Transverse colon (tissue), 4 donors: ENCODE data around the gene IL1RL1. TPM values are rescaled to one million over a fixed set of nuclear protein-coding genes. Genes with fewer than 3 reads are reported as not detected.

ENCODE experiments used
- DNase-seq: peaks from one replicate; pipeline ENCODE4 v3.0.0-alpha.2; 2019
- H3K27ac ChIP-seq, 4 donors: fragments of 200-600 bp; sonication (generic); 2 replicates each; pipeline ENCODE4 v1.5.1; 2016 to 2018; ENCODE audit warnings: inconsistent platforms in 4 of 4
- H3K27me3 ChIP-seq: fragments of 200-600 bp; sonication (generic); 2 replicates; pipeline ENCODE4 v1.5.1; 2017; ENCODE audit warnings: inconsistent platforms
- H3K36me3 ChIP-seq, 4 donors: fragments of 200-600 bp; sonication (generic); 2 replicates each; pipeline ENCODE4 v1.5.1; 2017 to 2019; ENCODE audit warnings: inconsistent platforms in 4 of 4
- H3K4me1 ChIP-seq, 4 donors: fragments of 200-600 bp; sonication (generic); 2 replicates each; pipeline ENCODE4 v1.5.1; 2017 to 2020; ENCODE audit warnings: inconsistent platforms in 4 of 4
- H3K4me3 ChIP-seq, 4 donors: fragments of 200-600 bp; sonication (generic); 1 replicate in 1 of 4; 2 replicates in 3 of 4; pipeline versions ENCODE4 v1.5.1 to v1.6.1; 2017 to 2019; ENCODE audit warnings: inconsistent platforms in 4 of 4
- H3K9me3 ChIP-seq, 2 donors: fragments of 200-600 bp; sonication (generic); 2 replicates each; pipeline ENCODE4 v1.5.1; 2017 to 2019; ENCODE audit warnings: inconsistent platforms in 2 of 2
- EP300 ChIP-seq: sonication (generic); formaldehyde crosslinking; IDR thresholded peaks from one replicate; pipeline ENCODE4 v1.6.1; 2017; ENCODE audit warnings: antibody characterized with exemption, low read depth
- POLR2A ChIP-seq: fragments of 450-650 bp; IDR thresholded peaks from one replicate; pipeline ENCODE4 v1.6.1; 2016; ENCODE audit warnings: antibody characterized with exemption, mild to moderate bottlenecking, moderate library complexity
- POLR2AphosphoS5 ChIP-seq, 3 donors: sonication (generic); formaldehyde crosslinking; IDR thresholded peaks; one replicate each; pipeline ENCODE4 v1.6.1; 2016; ENCODE audit warnings: antibody characterized with exemption in 3 of 3
- WGBS, 2 donors: methylation state at CpG; one replicate each; pipeline ENCODE4 v1.1.5; 2018; ENCODE audit warnings: low coverage in 1 of 2; 5-methylcytosine and 5-hydroxymethylcytosine counted together
- in situ Hi-C, 4 donors: fragments of 200-750 bp; cut with MboI; loops; one replicate each; pipeline versions ENCODE4 v1.15.0 to v1.15.1; 2017; ENCODE audit warnings: low sequenced_read_pairs in 3 of 4, low pct_ligation_motif_present in 1 of 4, low pct_unique_long_range_greater_than_20kb in 1 of 4
- intact Hi-C: fragments of 100-400 bp; cut with DNase I; formaldehyde crosslinking; loops from one replicate; pipeline ENCODE4 v1.15.1; 2023; ENCODE audit warnings: low total_unique reads
- total RNA-seq, 4 donors: library from RNA; depleted of rRNA; stranded (reverse); fragments of >200 nt; gene quantifications; one replicate each; pipeline ENCODE4 v1.1.0, GENCODE V29; 2016
- TF ChIP-seq, protein P1 (sequence below), 5 experiments: fragments of 200-600 bp in 3 of 5; fragments of 450-650 bp in 2 of 5; sonication (generic) in 3 of 5; IDR thresholded peaks; 1 replicate in 2 of 5; 2 replicates in 3 of 5; pipeline ENCODE4 v1.5.1; 2016 to 2017; ENCODE audit warnings: antibody characterized with exemption in 5 of 5, inconsistent platforms in 3 of 5, mild to moderate bottlenecking in 2 of 5, moderate library complexity in 1 of 5

IL1RL1 gene
- total RNA-seq, 4 donors from 2014 or later: 0.40 to 57.2 (median 11.7) TPM

DNA sequence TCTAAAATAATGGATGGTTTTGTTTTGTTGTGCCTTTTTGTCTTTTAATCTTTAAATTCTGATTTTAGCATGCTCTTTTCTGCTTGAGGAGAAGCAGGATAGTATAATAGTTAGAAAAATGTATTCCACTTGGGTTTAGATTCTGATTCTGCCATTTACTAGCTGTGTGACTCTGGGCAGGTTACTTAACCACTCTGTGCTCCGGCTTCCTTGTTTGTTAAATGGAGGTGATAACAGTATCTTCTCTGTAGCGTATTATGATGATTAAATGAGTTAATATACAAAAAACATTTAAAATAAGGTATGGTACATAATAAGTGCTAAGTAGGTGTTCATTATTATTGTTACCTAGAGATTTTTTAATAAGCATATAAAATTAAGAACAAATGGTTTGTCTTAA, 84.6 kb downstream of the IL1RL1 start:
- Histone ChIP-seq H3K4me1 (no peaks in the 10 kb centered on the region), H3K27ac (no peak overlapping the region), H3K9me3 (no peaks in the 10 kb centered on the region), H3K4me3 (no peak overlapping the region), H3K27me3 (no peaks in the 10 kb centered on the region), H3K36me3 (no peaks in the 10 kb centered on the region)
- no peak for TF ChIP-seq EP300
- TF ChIP-seq, protein P1, sequence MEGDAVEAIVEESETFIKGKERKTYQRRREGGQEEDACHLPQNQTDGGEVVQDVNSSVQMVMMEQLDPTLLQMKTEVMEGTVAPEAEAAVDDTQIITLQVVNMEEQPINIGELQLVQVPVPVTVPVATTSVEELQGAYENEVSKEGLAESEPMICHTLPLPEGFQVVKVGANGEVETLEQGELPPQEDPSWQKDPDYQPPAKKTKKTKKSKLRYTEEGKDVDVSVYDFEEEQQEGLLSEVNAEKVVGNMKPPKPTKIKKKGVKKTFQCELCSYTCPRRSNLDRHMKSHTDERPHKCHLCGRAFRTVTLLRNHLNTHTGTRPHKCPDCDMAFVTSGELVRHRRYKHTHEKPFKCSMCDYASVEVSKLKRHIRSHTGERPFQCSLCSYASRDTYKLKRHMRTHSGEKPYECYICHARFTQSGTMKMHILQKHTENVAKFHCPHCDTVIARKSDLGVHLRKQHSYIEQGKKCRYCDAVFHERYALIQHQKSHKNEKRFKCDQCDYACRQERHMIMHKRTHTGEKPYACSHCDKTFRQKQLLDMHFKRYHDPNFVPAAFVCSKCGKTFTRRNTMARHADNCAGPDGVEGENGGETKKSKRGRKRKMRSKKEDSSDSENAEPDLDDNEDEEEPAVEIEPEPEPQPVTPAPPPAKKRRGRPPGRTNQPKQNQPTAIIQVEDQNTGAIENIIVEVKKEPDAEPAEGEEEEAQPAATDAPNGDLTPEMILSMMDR (IDR thresholded peaks at IDR 0.05): no peak
- no peak for TF ChIP-seq POLR2AphosphoS5 (IDR thresholded peaks at IDR 0.05)
- TF ChIP-seq POLR2A: no peak
- in situ Hi-C loops (no loop called here), intact Hi-C loops (no loop called here)
- WGBS, 2 donors: 25 to 95% methylated on average over 2 of the region's 2 CpGs
- DNase-seq: no peak

DNA sequence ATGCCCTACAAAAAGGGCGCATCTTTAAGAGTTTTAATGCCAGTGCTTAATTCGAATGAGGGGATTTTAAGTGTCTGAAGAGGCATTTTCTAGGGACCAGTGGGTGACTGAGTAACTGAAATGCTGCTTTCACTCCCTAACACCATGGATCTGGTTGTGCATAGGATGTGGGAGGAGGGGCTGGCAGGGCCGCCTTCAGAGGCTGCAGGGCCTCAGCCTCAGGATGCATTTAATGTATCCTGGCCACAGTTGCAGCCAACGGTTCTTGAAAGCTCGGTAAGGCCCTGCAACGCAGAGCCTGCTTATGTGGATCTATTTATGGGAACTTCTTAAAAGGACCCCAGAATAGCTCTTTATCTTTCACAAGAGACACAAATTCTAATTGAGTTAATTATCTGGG, 85.8 kb downstream of the IL1RL1 start:
- intact Hi-C loops (no loop called here), in situ Hi-C loops (no loop called here)
- no peak for DNase-seq
- Histone ChIP-seq H3K9me3 (no peaks in the 10 kb centered on the region), H3K27me3 (no peaks in the 10 kb centered on the region), H3K36me3 (no peaks in the 10 kb centered on the region), H3K4me3 (no peak overlapping the region), H3K4me1 (no peaks in the 10 kb centered on the region), H3K27ac (no peak overlapping the region)
- TF ChIP-seq POLR2AphosphoS5 (IDR thresholded peaks at IDR 0.05) (no peak), POLR2A (no peak), EP300 (no peak)
- TF ChIP-seq, protein P1 (IDR thresholded peaks at IDR 0.05): no peak
- 57 to 79% methylated on average over 3 to 6 of the region's 6 CpGs for WGBS, 2 donors

DNA sequence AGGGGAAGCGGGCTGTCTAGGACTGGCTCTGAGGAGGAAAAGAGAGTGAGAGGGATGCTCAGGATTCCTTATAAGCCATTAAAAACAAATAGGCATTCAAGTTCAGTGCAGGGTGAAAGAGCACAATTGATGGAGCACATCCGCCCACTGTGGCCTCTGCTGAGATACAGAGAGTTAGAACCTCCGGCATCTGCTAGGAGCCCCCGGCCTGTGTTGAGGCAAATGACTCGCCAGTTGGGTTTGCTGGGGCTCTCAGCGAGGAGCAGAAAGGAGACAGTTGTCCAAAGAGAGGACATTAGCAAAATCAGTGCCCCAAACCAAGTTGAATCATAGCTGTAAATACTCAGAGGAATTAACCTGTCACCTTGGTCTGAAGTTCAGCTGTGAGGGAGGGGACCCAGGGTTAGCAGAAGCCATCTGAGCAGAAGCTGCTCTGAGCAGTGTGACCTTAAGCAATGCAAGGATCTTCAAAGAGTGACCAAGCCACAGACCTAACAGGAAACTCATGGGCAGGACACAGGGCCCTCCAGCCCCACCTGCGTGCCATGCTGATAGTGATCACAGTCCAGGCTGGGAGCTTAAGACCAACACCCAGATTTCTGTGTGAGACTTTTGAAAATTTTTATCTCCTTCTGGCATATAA, 88.3 kb downstream of the IL1RL1 start:
- Histone ChIP-seq H3K4me3 (no peak overlapping the region), H3K36me3 (no peaks in the 10 kb centered on the region), H3K27ac (no peak overlapping the region), H3K4me1 (no peaks in the 10 kb centered on the region), H3K9me3 (no peaks in the 10 kb centered on the region), H3K27me3 (no peaks in the 10 kb centered on the region)
- intact Hi-C loops (no loop called here), in situ Hi-C loops (no loop called here)
- TF ChIP-seq POLR2A (no peak), POLR2AphosphoS5 (IDR thresholded peaks at IDR 0.05) (no peak), EP300 (no peak)
- TF ChIP-seq, protein P1 (IDR thresholded peaks at IDR 0.05): no peak
- no peak for DNase-seq
- 90 to 100% methylated on average over 1 to 7 of the region's 7 CpGs for WGBS, 2 donors

DNA sequence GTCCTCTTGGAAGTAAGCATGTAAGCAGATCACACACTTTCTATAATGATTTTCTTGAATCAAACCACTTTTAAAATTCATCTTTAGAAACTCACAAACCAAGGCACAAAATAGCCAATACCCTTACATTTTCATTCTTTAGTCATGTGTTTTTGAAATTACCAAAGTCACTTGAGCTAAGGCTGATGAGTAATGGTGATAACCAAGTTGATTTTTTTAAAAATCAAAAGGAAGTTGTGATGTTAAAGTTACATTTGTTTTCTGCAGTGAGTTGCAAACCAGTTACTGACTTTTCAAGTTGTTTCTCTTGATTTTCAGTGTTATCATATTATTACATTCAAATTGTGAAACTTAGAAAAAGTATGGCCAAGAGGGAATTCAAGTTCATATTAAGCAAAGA, 90.1 kb downstream of the IL1RL1 start:
- no peak for DNase-seq
- Histone ChIP-seq H3K27me3 (no peaks in the 10 kb centered on the region), H3K4me3 (no peak overlapping the region), H3K36me3 (no peaks in the 10 kb centered on the region), H3K9me3 (no peaks in the 10 kb centered on the region), H3K4me1 (no peaks in the 10 kb centered on the region), H3K27ac (no peak overlapping the region)
- intact Hi-C loops: no loop called here
- no peak for TF ChIP-seq POLR2AphosphoS5 (IDR thresholded peaks at IDR 0.05)
- no peak for TF ChIP-seq POLR2A
- TF ChIP-seq, protein P1 (IDR thresholded peaks at IDR 0.05): no peak
- in situ Hi-C loops: no loop called here

Other genes starting within 250 kb of the IL1RL1 start
- gene IL1R1, start 168.8 kb upstream of the IL1RL1 start, total RNA-seq: 10 to 100 TPM; 20.2 to 58.0 (median 36.2) TPM
- gene IL1RL2, start 124.5 kb upstream of the IL1RL1 start, total RNA-seq: 1 to 10 TPM in 2 of 4 donors, not detected in 2; 1.5 to 1.9 TPM
- 1 to 10 TPM in 3 of 4 donors, under 1 TPM in 1; 0.75 to 6.0 (median 2.8) TPM for gene IL18R1, start 44.2 kb downstream of the IL1RL1 start, total RNA-seq
- 10 to 100 TPM in 1 of 4 donors, 1 to 10 TPM in 2, not detected in 1; 3.3 to 12.1 (median 9.0) TPM for gene IL18RAP, start 111.6 kb downstream of the IL1RL1 start, total RNA-seq
- gene SLC9A4, start 161.7 kb downstream of the IL1RL1 start, total RNA-seq: not detected